HG03342 (cell line): ENCODE measurements around the gene HMSD.

ENCODE experiments used
- ATAC-seq: cut with Tn5 transposase; IDR thresholded peaks from one replicate; pipeline ENCODE4 v1.9.1; 2021; ENCODE audit warnings: mild to moderate bottlenecking, moderate library complexity; ENCODE audit not compliant: unreplicated experiment

The HMSD gene

DNA sequence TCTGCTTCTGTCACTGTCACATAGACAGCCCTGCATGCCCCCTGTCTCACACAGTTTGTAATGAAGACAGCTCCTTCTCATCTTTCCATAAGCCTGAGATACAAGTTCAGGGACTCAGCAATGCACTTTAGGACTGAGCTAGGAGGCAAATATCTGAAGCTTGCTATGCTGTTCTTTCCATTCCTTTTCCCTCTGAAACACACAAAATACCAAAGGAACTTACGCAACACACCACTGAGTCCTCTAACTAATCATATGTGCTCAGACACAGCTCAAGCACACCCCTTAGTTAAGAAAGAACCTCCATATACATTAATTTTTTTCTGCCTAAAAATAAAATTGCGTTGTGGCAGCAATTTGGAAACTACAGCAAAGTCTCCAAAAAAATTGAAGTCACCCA, 38.6 kb downstream of the HMSD start:
- no peak for ATAC-seq

- ATAC-seq = no peak
These were observed 43.6 kb downstream of the HMSD start for GRCh38 chr18:63992751-63993150.

DNA sequence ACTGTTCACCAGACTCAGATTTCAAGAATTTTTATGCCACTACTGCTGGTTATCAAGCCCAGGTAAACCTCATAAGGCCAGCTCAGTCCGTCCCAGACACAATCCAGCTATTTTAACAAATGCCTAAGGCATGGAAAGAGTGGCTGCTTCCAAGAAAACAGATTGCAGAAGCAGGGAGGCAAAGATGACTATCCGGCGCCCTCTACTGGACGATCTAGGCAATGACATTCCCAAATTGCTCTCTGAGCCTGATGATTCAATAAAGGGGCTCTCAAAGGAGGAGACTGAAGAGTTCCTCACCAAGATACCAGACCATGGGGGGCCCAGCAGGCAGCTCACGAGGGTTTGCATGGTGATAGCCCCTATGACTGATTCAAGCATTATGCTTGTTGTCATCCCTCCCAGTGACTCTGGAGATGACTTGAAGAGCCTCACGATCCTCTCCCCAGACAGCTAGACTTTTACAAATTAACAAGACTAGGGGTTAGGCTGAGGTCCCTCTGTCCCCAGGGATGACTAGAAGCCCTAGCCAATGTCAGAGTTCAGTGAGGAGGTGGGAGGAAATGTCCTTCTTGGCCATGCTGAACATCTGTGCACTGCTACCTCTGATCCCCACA, 45.8 kb downstream of the HMSD start:
- peak; percentile 63 for ATAC-seq

DNA sequence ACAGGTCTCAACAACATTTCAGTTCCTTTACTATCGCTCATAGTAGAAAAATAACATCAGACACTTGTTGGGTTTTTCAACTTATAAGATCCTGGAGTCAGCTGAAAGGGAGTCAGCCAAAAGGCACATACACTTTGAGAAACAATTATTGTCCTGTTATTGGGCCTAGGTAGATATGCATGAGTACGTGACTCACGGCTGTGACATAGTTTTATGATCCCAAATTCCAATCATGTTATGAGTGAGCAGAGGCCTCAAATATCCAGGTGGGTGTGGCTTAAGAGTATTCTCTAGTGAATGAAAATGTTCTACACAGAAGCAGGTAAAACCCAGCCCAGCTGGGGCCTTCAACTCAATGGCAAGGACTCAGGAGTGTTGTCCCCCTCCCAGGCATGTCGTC, 47.9 kb downstream of the HMSD start:
- ATAC-seq = no peak

DNA sequence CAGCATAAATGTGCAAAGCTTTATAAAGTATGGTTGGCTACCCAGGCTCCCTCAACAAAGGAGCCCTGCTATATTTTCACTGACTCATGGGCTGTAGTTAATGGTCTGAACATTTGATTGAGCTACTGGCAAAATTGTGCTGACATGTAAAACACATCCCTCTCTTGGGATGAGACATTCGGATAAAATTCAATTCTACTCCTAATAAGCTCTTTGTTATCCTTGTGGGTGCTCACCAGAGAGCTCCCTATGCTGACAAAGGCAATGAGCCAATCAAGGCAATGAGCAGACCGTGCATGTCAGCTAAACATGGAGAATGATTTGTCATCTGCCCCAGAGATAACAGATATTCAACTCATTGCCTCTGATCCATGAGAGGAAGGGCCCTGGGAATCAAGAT, 48.5 kb downstream of the HMSD start:
- ATAC-seq = no peak

DNA sequence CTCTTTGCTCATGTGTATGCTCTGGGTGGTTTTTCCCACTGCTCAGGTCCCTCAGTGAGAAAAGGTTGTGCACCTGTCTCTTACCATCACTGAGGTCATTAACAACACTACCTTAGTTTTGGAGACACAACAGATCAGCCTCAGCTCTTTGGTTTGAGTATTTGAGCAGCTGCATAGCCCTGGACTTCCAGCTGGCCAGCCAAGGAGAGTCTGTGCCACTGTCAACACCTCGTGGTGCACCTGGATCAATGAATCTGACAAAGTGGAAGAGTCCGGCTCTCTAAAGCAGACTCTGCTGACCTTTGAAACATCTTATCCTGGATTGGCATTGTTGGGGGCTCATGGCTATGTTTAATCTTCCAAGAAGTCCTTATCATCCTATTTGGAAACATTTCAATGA, 50.8 kb downstream of the HMSD start:
- no peak for ATAC-seq

GRCh38 chr18:64002581-64002980, 53.5 kb downstream of the HMSD start:
- ATAC-seq = no peak

- ATAC-seq = no peak
These were observed 60.2 kb downstream of the HMSD start for GRCh38 chr18:64009305-64009704.
